ENCODE data around the gene SPACA4. TPM values are rescaled to one million over a fixed set of nuclear protein-coding genes. Genes with fewer than 3 reads are reported as not detected.

SPACA4 gene, protein sequence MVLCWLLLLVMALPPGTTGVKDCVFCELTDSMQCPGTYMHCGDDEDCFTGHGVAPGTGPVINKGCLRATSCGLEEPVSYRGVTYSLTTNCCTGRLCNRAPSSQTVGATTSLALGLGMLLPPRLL
- not detected for total RNA-seq
- not detected for polyA plus RNA-seq

- Mint-ChIP-seq H3K27ac (no peak within 1 kb of the TSS), H3K4me1 (peaks cover 2 to 6% (median 5%) of the 10 kb centered on the region in 4 donors), H3K9me3 (no peaks in the 10 kb centered on the region), H3K4me3 (no peak within 1 kb of the TSS), H3K36me3 (no peaks in the 10 kb centered on the region), H3K27me3 (no peaks in the 10 kb centered on the region)
- ChIA-PET CTCF (ENCODE audit: partially characterized antibody) (interaction anchor here (1.6 to 6.7 kb wide), 4 partner anchors 12 to 118 kb away, joined by 7 to 82 read pairs (median 45); no protein-coding TSS in a partner anchor), POLR2A (ENCODE audit: partially characterized antibody) (interaction anchor here (1.8 kb wide), 1 partner anchor 11 kb away, joined by 5 read pairs; no protein-coding TSS in a partner anchor)
- DNase-seq, result no peak
- H3K4me3 ChIP-seq (ENCODE audit: low read length in 2 of 2), result no peak within 1 kb of the TSS
- no peaks in the 10 kb centered on the region for H3K9me3 ChIP-seq (ENCODE audit: control insufficient read depth in 1 of 2, low read length in 2 of 2)
- H3K4me1 ChIP-seq (ENCODE audit: insufficient read depth, low read length), result no peaks in the 10 kb centered on the region
- no peaks in the 10 kb centered on the region for H3K27me3 ChIP-seq (ENCODE audit: insufficient read depth, low read length)
- no peak within 1 kb of the TSS for H3K27ac ChIP-seq (ENCODE audit: low read depth, low read length)
- no peaks in the 10 kb centered on the region for H3K36me3 ChIP-seq (ENCODE audit: insufficient read depth, low read length)
- intact Hi-C loops (cut with micrococcal nuclease), result no loop called here
These were observed at the start of gene SPACA4 for GRCh38 chr19:48606463-48607358. TSS of gene SPACA4 (plus strand) at chr19:48606742. CDS start at chr19:48606979, 237 bp downstream.

DNA sequence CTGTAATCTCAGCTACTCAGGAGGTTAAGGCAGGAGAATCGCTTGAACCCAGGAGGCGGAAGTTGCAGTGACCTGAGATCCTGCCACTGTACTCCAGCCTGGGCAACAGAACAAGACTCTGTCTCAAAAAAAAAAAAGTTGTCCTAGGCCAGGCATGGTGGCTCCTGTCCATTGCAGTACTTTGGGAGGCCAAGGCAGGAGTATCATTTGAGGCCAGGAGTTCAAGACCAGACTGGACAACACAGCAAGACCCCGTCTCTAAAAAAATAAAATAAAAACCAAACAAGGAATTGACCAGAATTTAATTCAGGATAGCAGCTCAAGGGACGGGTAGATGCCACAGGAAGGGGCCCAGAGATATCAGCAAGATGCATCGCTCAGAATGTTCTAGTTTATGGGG lies 49.7 kb upstream of the SPACA4 start:
- Histone ChIP-seq H3K4me3 (ENCODE audit: low read length in 2 of 2) (no peak overlapping the region), H3K36me3 (ENCODE audit: insufficient read depth, low read length) (no peaks in the 10 kb centered on the region), H3K27me3 (ENCODE audit: insufficient read depth, low read length) (no peaks in the 10 kb centered on the region), H3K27ac (ENCODE audit: low read depth, low read length) (no peak overlapping the region), H3K4me1 (ENCODE audit: insufficient read depth, low read length) (no peaks in the 10 kb centered on the region), H3K9me3 (ENCODE audit: control insufficient read depth in 1 of 2, low read length in 2 of 2) (no peaks in the 10 kb centered on the region)
- intact Hi-C loops (cut with micrococcal nuclease), result no loop called here
- ChIA-PET CTCF (ENCODE audit: partially characterized antibody) (no interaction called here), POLR2A (ENCODE audit: partially characterized antibody) (no interaction called here)
- Mint-ChIP-seq H3K27ac (no peak overlapping the region), H3K4me1 (peaks cover 0 to 4% (median under 1%) of the 10 kb centered on the region in 4 donors), H3K27me3 (peaks cover 2 to 4% of the 10 kb centered on the region in 2 donors), H3K4me3 (no peak overlapping the region), H3K36me3 (no peaks in the 10 kb centered on the region), H3K9me3 (no peaks in the 10 kb centered on the region)
- no peak for DNase-seq

- DNase-seq, result no peak
- POLR2A ChIA-PET (ENCODE audit: partially characterized antibody), result no interaction called here
- Mint-ChIP-seq H3K4me3 (peak overlapping the region in 1 of 8 donors; percentile 54), H3K27me3 (peaks cover 2 to 4% of the 10 kb centered on the region in 2 donors), H3K9me3 (no peaks in the 10 kb centered on the region), H3K27ac (no peak overlapping the region), H3K4me1 (peaks cover 0 to 4% (median under 1%) of the 10 kb centered on the region in 4 donors), H3K36me3 (no peaks in the 10 kb centered on the region)
- no peak overlapping the region for H3K4me3 ChIP-seq (ENCODE audit: low read length in 2 of 2)
- intact Hi-C loops (cut with micrococcal nuclease), result no loop called here
- no peaks in the 10 kb centered on the region for H3K9me3 ChIP-seq (ENCODE audit: control insufficient read depth in 1 of 2, low read length in 2 of 2)
- no peaks in the 10 kb centered on the region for H3K4me1 ChIP-seq (ENCODE audit: insufficient read depth, low read length)
- CTCF ChIA-PET (ENCODE audit: partially characterized antibody), result no interaction called here
- no peak overlapping the region for H3K27ac ChIP-seq (ENCODE audit: low read depth, low read length)
- H3K27me3 ChIP-seq (ENCODE audit: insufficient read depth, low read length), result no peaks in the 10 kb centered on the region
- no peaks in the 10 kb centered on the region for H3K36me3 ChIP-seq (ENCODE audit: insufficient read depth, low read length)
These were observed 48.4 kb upstream of the SPACA4 start for GRCh38 chr19:48558018-48558684.

DNA sequence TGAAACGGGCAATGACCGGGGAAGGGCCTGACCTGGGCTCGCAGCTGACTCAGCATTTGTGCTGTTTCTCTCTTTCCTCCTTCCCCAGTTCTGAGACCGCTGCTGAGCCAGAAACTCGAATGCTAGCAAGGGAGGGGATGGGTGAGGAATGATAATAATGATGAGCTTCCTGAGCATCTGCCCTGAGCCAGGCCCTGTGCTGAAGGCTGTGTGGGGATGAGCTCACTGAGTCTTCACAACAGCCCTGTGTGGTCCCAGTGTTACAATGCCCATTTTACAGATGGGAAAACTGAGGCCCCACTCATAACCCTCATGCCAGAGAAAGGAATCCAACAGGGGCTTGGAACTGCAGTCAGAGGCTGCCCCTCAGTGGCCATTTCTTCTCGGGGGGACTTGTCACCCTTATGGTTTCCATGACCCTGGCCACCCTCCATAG lies 46.4 kb upstream of the SPACA4 start:
- no peak overlapping the region for H3K27ac Mint-ChIP-seq
- peaks cover 0 to 4% of the 10 kb centered on the region in 2 donors for H3K27me3 Mint-ChIP-seq
- no peaks in the 10 kb centered on the region for H3K4me1 ChIP-seq (ENCODE audit: insufficient read depth, low read length)
- intact Hi-C loops (cut with micrococcal nuclease), result no loop called here
- no peak for DNase-seq
- no peak overlapping the region for H3K27ac ChIP-seq (ENCODE audit: low read depth, low read length)
- no peaks in the 10 kb centered on the region for H3K9me3 Mint-ChIP-seq
- H3K4me1 Mint-ChIP-seq, result peaks cover 0 to 4% (median under 1%) of the 10 kb centered on the region in 4 donors
- ChIA-PET CTCF (ENCODE audit: partially characterized antibody) (interaction anchor here (0.9 kb wide), 1 partner anchor 53 kb away, joined by 4 read pairs; no protein-coding TSS in a partner anchor), POLR2A (ENCODE audit: partially characterized antibody) (no interaction called here)
- no peaks in the 10 kb centered on the region for H3K9me3 ChIP-seq (ENCODE audit: control insufficient read depth in 1 of 2, low read length in 2 of 2)
- H3K36me3 ChIP-seq (ENCODE audit: insufficient read depth, low read length), result no peaks in the 10 kb centered on the region
- no peak overlapping the region for H3K4me3 Mint-ChIP-seq
- no peaks in the 10 kb centered on the region for H3K36me3 Mint-ChIP-seq
- H3K27me3 ChIP-seq (ENCODE audit: insufficient read depth, low read length), result no peaks in the 10 kb centered on the region
- no peak overlapping the region for H3K4me3 ChIP-seq (ENCODE audit: low read length in 2 of 2)

- Histone ChIP-seq H3K27ac (ENCODE audit: low read depth, low read length) (no peak overlapping the region), H3K36me3 (ENCODE audit: insufficient read depth, low read length) (no peaks in the 10 kb centered on the region), H3K9me3 (ENCODE audit: control insufficient read depth in 1 of 2, low read length in 2 of 2) (no peaks in the 10 kb centered on the region), H3K27me3 (ENCODE audit: insufficient read depth, low read length) (no peaks in the 10 kb centered on the region), H3K4me3 (ENCODE audit: low read length in 2 of 2) (no peak overlapping the region), H3K4me1 (ENCODE audit: insufficient read depth, low read length) (no peaks in the 10 kb centered on the region)
- ChIA-PET CTCF (ENCODE audit: partially characterized antibody) (no interaction called here), POLR2A (ENCODE audit: partially characterized antibody) (no interaction called here)
- Mint-ChIP-seq H3K4me3 (no peak overlapping the region), H3K27me3 (peaks cover 0 to 4% of the 10 kb centered on the region in 2 donors), H3K9me3 (no peaks in the 10 kb centered on the region), H3K27ac (no peak overlapping the region), H3K36me3 (no peaks in the 10 kb centered on the region), H3K4me1 (peaks cover 0 to 4% (median under 1%) of the 10 kb centered on the region in 4 donors)
- DNase-seq, result no peak
- intact Hi-C loops (cut with micrococcal nuclease), result no loop called here
These were observed 45.1 kb upstream of the SPACA4 start for GRCh38 chr19:48561412-48561811.

- DNase-seq, result no peak
- CTCF ChIA-PET (ENCODE audit: partially characterized antibody), result no interaction called here
- Mint-ChIP-seq H3K4me1 (no peaks in the 10 kb centered on the region), H3K9me3 (no peaks in the 10 kb centered on the region), H3K27ac (no peak overlapping the region), H3K4me3 (no peak overlapping the region), H3K27me3 (peaks cover 0 to 1% of the 10 kb centered on the region in 2 donors), H3K36me3 (no peaks in the 10 kb centered on the region)
- POLR2A ChIA-PET (ENCODE audit: partially characterized antibody), result no interaction called here
- Histone ChIP-seq H3K4me3 (ENCODE audit: low read length in 2 of 2) (no peak overlapping the region), H3K4me1 (ENCODE audit: insufficient read depth, low read length) (no peaks in the 10 kb centered on the region), H3K9me3 (ENCODE audit: control insufficient read depth in 1 of 2, low read length in 2 of 2) (no peaks in the 10 kb centered on the region), H3K27ac (ENCODE audit: low read depth, low read length) (no peak overlapping the region), H3K36me3 (ENCODE audit: insufficient read depth, low read length) (no peaks in the 10 kb centered on the region), H3K27me3 (ENCODE audit: insufficient read depth, low read length) (no peaks in the 10 kb centered on the region)
- intact Hi-C loops (cut with micrococcal nuclease), result no loop called here
These were observed 41.5 kb upstream of the SPACA4 start for GRCh38 chr19:48565090-48565489.

- Mint-ChIP-seq H3K27me3 (peaks cover 0 to 1% of the 10 kb centered on the region in 2 donors), H3K4me1 (peaks cover 0 to 2% (median 0%) of the 10 kb centered on the region in 4 donors), H3K36me3 (no peaks in the 10 kb centered on the region), H3K9me3 (no peaks in the 10 kb centered on the region), H3K27ac (no peak overlapping the region), H3K4me3 (no peak overlapping the region)
- intact Hi-C loops (cut with micrococcal nuclease), result no loop called here
- POLR2A ChIA-PET (ENCODE audit: partially characterized antibody), result no interaction called here
- Histone ChIP-seq H3K36me3 (ENCODE audit: insufficient read depth, low read length) (no peaks in the 10 kb centered on the region), H3K27me3 (ENCODE audit: insufficient read depth, low read length) (no peaks in the 10 kb centered on the region), H3K9me3 (ENCODE audit: control insufficient read depth in 1 of 2, low read length in 2 of 2) (no peaks in the 10 kb centered on the region), H3K4me3 (ENCODE audit: low read length in 2 of 2) (no peak overlapping the region), H3K4me1 (ENCODE audit: insufficient read depth, low read length) (no peaks in the 10 kb centered on the region), H3K27ac (ENCODE audit: low read depth, low read length) (no peak overlapping the region)
- CTCF ChIA-PET (ENCODE audit: partially characterized antibody), result no interaction called here
- DNase-seq, result no peak
These were observed 38.1 kb upstream of the SPACA4 start for GRCh38 chr19:48568345-48568886.

All from CD4-positive, alpha-beta memory T cell (primary cell).